Neural cell (in vitro differentiated cells): Measurements from ENCODE around the gene PRR11. TPM values are rescaled to one million over a fixed set of nuclear protein-coding genes. Genes with fewer than 3 reads are reported as not detected.

Source experiments
- H2AFZ ChIP-seq: fragments of 200-600, 300-800 bp; sonication (generic), shearing (Covaris generic); 2 replicates; pipeline ENCODE4 v1.6.0; 2014; ENCODE audit warnings: low read depth, mild to moderate bottlenecking, antibody characterized with exemption, low read length, moderate library complexity
- H3F3A ChIP-seq: fragments of 200-600 bp; shearing (Covaris generic); 2 replicates; pipeline ENCODE4 v1.6.1; 2016; ENCODE audit warnings: mild to moderate bottlenecking, moderate library complexity, mixed read lengths, antibody characterized with exemption, low read length; ENCODE audit not compliant: insufficient read depth, poor library complexity, severe bottlenecking
- H3K27ac ChIP-seq: fragments of 200-600, 300-800 bp; sonication (generic), shearing (Covaris generic); 2 replicates; pipeline ENCODE4 v1.5.1; 2014; ENCODE audit warnings: mild to moderate bottlenecking, low read length, moderate library complexity
- H3K27me3 ChIP-seq: fragments of 300-800, 200-600 bp; sonication (generic), shearing (Covaris generic); 2 replicates; pipeline ENCODE4 v1.6.0; 2014; ENCODE audit warnings: mild to moderate bottlenecking, low read depth, low read length, moderate library complexity; ENCODE audit not compliant: insufficient read depth
- H3K36me3 ChIP-seq: fragments of 300-800, 200-600 bp; sonication (generic), shearing (Covaris generic); 2 replicates; pipeline ENCODE4 v1.5.1; 2014; ENCODE audit warnings: mild to moderate bottlenecking, antibody characterized with exemption, low read length, moderate library complexity; ENCODE audit not compliant: insufficient read depth
- H3K4me2 ChIP-seq: fragments of 300-800, 200-600 bp; sonication (generic), shearing (Covaris generic); 2 replicates; pipeline ENCODE4 v1.6.0; 2014; ENCODE audit warnings: mild to moderate bottlenecking, low read length
- H3K4me3 ChIP-seq: fragments of 300-800, 200-600 bp; sonication (generic), shearing (Covaris generic); 2 replicates; pipeline ENCODE4 v1.5.1; 2014; ENCODE audit warnings: mild to moderate bottlenecking, low read length, moderate library complexity
- H3K79me2 ChIP-seq: fragments of 200-600 bp; shearing (Covaris generic); replicated peaks from 2 replicates; pipeline ENCODE4 v1.6.0; 2014; ENCODE audit warnings: mild to moderate bottlenecking, low read length, moderate library complexity; ENCODE audit not compliant: insufficient read depth
- H3K9ac ChIP-seq: fragments of 300-800, 200-600 bp; sonication (generic), shearing (Covaris generic); 2 replicates; pipeline ENCODE4 v1.6.1; 2016; ENCODE audit warnings: mild to moderate bottlenecking, low read length, mixed read lengths
- H3K9me2 ChIP-seq: fragments of 200-600 bp; shearing (Covaris generic); 2 replicates; pipeline ENCODE4 v1.6.1; 2016; ENCODE audit warnings: mild to moderate bottlenecking, low read length, mixed read lengths; ENCODE audit not compliant: insufficient read depth
- H3K9me3 ChIP-seq: fragments of 200-600, 300-800 bp; sonication (generic), shearing (Covaris generic); 2 replicates; pipeline ENCODE4 v1.6.1; 2016; ENCODE audit warnings: mild to moderate bottlenecking, mixed run types, low read length, moderate library complexity, mixed read lengths
- H4K20me1 ChIP-seq: fragments of 200-600 bp; shearing (Covaris generic); 2 replicates; pipeline ENCODE4 v1.6.1; 2016; ENCODE audit warnings: mild to moderate bottlenecking, mixed run types; ENCODE audit not compliant: insufficient read depth
- CTCF ChIP-seq: fragments of 450-650 bp; IDR thresholded peaks from 2 replicates; pipeline ENCODE4 v1.5.1; 2014; ENCODE audit warnings: antibody characterized with exemption, mild to moderate bottlenecking, moderate library complexity; ENCODE audit not compliant: poor library complexity, severe bottlenecking
- EP300 ChIP-seq: fragments of 450-650 bp; conservative IDR thresholded peaks from 2 replicates; pipeline ENCODE4 v1.6.1; 2014; ENCODE audit warnings: antibody characterized with exemption, mild to moderate bottlenecking, moderate library complexity; ENCODE audit not compliant: poor library complexity, severe bottlenecking
- MXI1 ChIP-seq: fragments of 450-650 bp; conservative IDR thresholded peaks from 2 replicates; pipeline ENCODE4 v1.6.1; 2014; ENCODE audit warnings: antibody characterized with exemption, mild to moderate bottlenecking; ENCODE audit not compliant: poor library complexity, severe bottlenecking
- POLR2AphosphoS5 ChIP-seq: IDR thresholded peaks from 2 replicates; pipeline ENCODE4 v1.6.1; 2012
- RAD21 ChIP-seq: fragments of 450-650 bp; conservative IDR thresholded peaks from 2 replicates; pipeline ENCODE4 v1.6.1; 2014; ENCODE audit warnings: antibody characterized with exemption, mild to moderate bottlenecking, moderate library complexity
- REST ChIP-seq: IDR thresholded peaks from 2 replicates; pipeline ENCODE4 v1.6.1; 2012; ENCODE audit warnings: borderline replicate concordance
- SMC3 ChIP-seq: fragments of 450-650 bp; conservative IDR thresholded peaks from 2 replicates; pipeline ENCODE4 v1.6.1; 2014; ENCODE audit warnings: antibody characterized with exemption, mild to moderate bottlenecking, moderate library complexity; ENCODE audit not compliant: poor library complexity
- TAF1 ChIP-seq: IDR thresholded peaks from 2 replicates; pipeline ENCODE4 v1.6.1; 2012; ENCODE audit warnings: low read depth
- polyA plus RNA-seq: library from polyadenylated mRNA; depleted of rRNA; stranded (reverse); fragments of >200 nt; gene quantifications from 2 replicates; pipeline ENCODE4 v1.2.3, GENCODE V29; 2014

PRR11 gene
- polyA plus RNA-seq, 1 donor from 2014 or later = 0.22 TPM

DNA sequence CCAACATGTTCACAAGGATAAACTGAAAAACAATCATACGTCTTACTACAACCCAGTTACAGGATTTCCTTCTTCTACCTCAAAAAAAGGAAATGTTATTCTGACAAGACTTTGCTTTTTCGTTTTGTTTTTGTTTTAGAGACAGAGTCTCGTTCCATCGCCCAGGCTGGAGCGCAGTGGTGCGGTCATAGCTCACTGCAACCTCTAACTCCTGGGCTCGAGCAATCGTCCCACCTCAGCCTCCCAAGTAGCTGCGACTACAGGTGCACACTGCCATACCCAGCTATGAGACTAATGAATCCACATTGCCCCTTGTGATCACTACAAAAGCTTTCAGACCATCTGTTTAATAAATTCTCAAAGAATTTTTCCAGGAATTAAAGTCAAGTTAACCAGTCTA is 40.1 kb upstream of the PRR11 start:
- no peak overlapping the region for H3K4me2 ChIP-seq
- H3F3A ChIP-seq = no peaks in the 10 kb centered on the region
- H2AFZ ChIP-seq = no peak overlapping the region
- no peak overlapping the region for H3K27ac ChIP-seq
- no peaks in the 10 kb centered on the region for H3K9me2 ChIP-seq
- no peaks in the 10 kb centered on the region for H3K36me3 ChIP-seq
- H3K9me3 ChIP-seq = no peaks in the 10 kb centered on the region
- no peak overlapping the region for H3K4me3 ChIP-seq
- H3K9ac ChIP-seq = no peak overlapping the region
- peaks cover 22% of the 10 kb centered on the region for H3K79me2 ChIP-seq
- TF ChIP-seq MXI1 (no peak), EP300 (no peak)
- H4K20me1 ChIP-seq = no peaks in the 10 kb centered on the region
- no peaks in the 10 kb centered on the region for H3K27me3 ChIP-seq

- TF ChIP-seq RAD21 (no peak), POLR2AphosphoS5 (no peak)
- Histone ChIP-seq H3K9me2 (no peaks in the 10 kb centered on the region), H3K4me3 (no peak overlapping the region), H3K27ac (no peak overlapping the region), H3K79me2 (peaks cover 15% of the 10 kb centered on the region), H4K20me1 (no peaks in the 10 kb centered on the region), H3F3A (no peaks in the 10 kb centered on the region), H2AFZ (no peak overlapping the region), H3K27me3 (no peaks in the 10 kb centered on the region), H3K4me2 (no peak overlapping the region), H3K9me3 (no peaks in the 10 kb centered on the region), H3K9ac (no peak overlapping the region), H3K36me3 (no peaks in the 10 kb centered on the region)
Measured at GRCh38 chr17:59121901-59122480, 33.6 kb upstream of the PRR11 start.

GRCh38 chr17:59124665-59125064 is 30.9 kb upstream of the PRR11 start:
- no peak overlapping the region for H3K4me2 ChIP-seq
- no peak overlapping the region for H3K27ac ChIP-seq
- no peak overlapping the region for H3K9ac ChIP-seq
- H2AFZ ChIP-seq = no peak overlapping the region
- H3K79me2 ChIP-seq = peaks cover 10% of the 10 kb centered on the region
- no peaks in the 10 kb centered on the region for H3F3A ChIP-seq
- H3K36me3 ChIP-seq = no peaks in the 10 kb centered on the region
- H3K27me3 ChIP-seq = no peaks in the 10 kb centered on the region
- H3K9me3 ChIP-seq = no peaks in the 10 kb centered on the region
- H3K9me2 ChIP-seq = no peaks in the 10 kb centered on the region
- H3K4me3 ChIP-seq = no peak overlapping the region
- H4K20me1 ChIP-seq = no peaks in the 10 kb centered on the region
- no peak for TF ChIP-seq SMC3
- TF ChIP-seq POLR2AphosphoS5 = no peak
- no peak for TF ChIP-seq REST
- no peak for TF ChIP-seq CTCF
- TF ChIP-seq EP300 = no peak
- no peak for TF ChIP-seq RAD21
- TF ChIP-seq TAF1 = no peak
- TF ChIP-seq MXI1 = no peak
